GM21576 (cell line): Measurements from ENCODE around the gene OBI1.

Experiments used
- ATAC-seq: cut with Tn5 transposase; IDR thresholded peaks from one replicate; pipeline ENCODE4 v1.9.1; 2021; ENCODE audit warnings: mild to moderate bottlenecking, moderate library complexity; ENCODE audit not compliant: unreplicated experiment

OBI1 gene

DNA sequence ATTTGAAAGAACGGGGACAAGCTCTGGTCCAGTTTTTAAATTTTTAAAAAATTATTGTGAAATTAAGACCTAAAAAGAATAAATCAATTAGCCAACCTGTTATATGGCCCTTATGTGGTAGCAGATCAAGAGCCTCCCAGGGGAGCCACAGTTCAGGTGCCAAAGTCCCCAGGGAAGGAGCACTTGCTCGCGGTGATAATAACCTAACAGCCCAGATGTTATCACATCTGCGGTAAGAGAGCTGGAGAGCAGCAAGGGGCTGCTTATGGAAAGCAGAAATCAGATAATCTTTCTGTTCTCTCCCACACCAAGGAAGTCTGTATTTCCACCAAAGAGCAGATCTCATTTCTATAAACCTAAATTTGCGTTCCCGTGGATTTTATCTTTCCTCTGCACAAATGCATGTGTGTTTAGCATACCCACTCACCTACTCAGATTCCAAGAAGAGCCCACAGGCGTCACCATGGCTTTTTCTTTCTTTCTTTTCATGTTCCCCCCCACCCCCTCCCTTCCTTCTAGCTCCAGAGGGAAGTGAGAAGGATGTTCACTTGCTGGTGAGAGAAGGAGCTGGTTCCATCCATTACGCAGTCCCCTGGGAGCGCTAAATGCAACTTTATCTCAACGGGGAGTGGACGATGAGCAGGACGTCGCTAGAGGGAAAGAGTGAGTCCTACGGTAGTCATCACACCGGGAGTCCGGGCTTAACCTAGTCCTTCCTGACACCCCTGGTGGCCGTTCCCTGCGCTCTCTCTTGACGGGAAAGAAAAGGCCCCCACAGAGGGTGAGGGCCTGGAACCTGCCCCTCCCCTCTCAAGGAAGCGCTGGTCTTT, 54.0 kb downstream of the OBI1 start:
- no peak for ATAC-seq

DNA sequence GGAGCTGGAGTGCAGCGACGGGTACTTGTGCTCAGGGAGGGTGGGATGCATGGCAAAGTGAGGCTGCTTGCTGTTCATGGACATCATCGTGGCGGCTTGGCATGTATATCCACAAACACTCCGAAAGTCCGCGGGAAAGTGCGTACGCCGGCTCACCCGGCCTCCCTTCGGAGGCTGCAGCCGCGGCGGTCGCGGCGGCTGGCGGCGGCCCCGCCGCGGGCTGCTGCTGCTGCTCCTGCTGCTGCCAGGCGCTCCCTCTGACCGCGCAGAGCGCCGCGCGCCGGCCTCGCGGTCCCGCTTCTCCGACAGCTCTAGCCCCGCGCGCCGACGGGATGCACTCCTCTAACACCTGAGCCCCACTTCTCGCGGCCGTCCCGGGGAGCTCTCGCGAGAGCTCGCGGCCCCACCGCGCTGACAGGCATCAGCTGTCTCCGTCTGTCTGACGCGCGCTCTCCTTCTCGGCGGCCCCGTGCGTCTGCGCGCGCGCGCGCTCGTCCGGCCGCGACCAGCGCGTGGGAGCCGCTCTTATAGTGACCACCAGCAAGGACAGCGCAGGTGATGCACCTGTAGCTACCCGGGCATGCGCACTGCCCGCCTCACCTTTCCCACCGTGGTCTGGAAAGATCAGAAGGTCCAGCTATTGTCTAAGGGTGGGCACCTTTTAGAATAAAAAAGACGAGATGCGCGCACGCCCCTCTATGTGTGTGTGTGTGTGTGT, 55.6 kb downstream of the OBI1 start, which contains the start of gene POU4F1:
POU4F1 (minus strand) TSS at position 313 of the 718 bp plus-strand sequence; CDS start at position 87, 226 bp downstream.
- peak; percentile 76 for ATAC-seq

DNA sequence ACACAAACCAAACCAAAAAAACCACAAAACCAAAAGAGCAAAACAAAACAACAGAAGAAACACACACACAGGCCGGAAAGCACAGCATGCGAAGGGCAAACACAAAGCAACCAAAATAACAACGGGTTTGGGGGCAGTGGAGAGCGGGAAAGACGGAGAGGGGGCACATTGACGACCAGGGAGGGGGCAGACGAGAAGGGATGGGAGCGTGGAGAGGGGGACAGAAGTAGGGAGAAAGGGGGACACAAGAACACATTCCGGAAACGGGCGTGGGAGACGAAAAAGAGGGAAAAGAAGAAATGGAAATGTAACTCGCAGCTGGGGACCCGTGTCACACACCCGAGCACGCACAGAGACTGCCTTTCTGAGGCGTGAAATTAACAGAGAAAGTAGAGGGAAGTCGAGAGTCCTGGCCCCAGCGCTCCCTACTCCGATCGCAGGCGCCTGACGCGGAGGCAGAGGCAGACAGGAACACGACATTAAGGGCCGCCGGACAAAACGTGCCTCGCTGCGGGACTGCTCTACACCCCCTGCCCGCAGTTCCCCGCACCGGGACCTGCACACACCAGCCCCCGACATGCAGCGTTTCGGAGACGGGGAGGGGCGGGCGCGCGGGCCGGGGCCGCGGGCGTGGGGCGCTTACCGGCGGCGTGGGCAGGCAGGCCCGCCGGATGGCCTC, 56.3 kb downstream of the OBI1 start:
- peak; percentile 20 for ATAC-seq

DNA sequence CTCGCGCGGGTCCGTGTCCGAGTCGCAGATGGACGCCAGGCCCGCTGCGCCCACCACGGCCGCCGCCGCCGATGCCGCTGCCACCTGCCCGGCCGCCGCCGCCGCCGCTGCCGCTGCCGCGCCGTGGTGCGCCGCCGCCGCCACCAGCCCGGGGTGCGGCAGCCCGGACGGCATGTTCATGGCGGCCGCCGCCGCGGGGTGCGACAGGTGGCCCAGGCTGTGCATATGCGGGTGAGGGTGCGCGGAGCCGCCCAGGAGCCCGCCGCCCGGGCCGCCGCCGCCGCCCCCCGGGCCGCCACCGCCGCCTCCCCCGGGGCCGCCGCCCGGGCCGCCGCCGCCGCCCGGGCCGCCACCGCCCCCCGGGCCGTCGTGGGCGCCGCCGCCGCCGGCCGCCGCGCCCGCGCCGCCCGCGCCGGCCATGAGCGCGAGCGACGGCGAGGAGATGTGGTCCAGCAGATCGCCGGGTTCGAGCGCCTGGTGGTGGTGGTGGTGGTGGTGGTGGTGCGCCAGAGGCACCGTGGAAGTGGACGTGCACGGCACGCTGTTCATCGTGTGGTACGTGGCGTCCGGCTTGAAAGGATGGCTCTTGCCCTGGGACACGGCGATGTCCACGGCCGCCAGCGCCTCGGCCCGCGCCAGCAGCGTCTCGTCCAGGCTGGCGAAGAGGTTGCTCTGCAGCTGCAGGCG, 56.9 kb downstream of the OBI1 start:
- no peak for ATAC-seq

DNA sequence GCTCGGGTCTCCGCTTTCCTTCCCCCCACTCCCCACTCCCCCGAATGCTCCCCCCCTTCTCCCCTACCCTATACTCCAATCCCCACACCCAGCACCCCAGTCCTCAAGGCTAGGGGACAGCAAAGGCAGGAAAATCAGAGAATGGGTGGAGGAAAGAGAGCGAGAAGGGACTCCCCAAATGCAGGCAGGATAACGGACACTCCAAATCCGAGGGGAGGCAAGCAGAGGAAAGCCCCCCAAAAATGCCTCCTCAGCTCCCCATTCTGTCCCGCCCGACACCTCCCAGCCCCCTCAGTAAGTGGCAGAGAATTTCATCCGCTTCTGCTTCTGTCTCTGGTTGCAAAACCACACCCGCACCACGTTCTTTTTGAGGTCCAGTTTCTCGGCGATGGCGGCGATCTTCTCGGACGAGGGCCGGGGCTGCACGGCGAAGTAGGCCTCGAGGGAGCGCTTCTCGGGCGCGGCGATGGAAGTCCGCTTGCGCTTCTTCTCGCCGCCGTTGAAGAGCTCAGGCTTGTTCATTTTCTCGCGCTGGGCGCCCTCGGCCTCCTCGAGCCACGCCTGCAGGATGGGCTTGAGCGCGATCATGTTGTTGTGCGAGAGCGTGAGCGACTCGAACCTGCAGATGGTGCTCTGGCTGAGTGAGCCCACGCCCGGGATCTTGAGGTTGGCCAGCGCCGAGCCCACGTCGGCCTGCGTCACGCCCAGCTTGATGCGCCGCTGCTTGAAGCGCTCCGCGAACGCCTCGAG, 57.7 kb downstream of the OBI1 start:
- no peak for ATAC-seq

DNA sequence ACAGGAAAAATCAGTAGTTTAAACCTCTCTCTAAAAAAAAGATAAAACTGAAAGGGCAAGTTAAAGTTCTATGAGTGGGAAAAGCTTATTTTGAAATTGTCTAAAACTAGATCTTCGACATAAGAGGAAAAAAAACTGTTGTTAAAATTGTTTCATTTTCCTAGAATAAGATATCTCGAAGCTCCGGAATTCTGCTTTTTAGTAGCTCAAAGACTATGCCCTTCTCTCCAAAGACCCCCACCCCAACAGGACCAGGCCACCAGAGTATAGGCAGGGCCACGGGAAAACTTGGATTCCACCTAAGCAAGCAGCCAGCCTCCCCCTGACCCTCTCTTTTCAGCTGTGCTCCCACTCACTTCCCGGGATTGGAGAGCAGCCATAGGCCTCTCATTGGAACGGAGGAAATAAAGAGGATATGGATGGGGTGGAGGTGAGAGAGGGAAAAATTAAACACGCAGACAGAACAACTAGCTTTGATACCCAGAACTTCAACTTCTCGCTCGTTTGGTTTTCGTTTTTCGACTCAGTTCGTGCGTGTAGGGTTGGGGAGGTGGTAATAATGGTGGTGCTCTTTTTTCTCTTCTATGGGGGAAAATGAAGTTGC, 58.6 kb downstream of the OBI1 start:
- no peak for ATAC-seq

DNA sequence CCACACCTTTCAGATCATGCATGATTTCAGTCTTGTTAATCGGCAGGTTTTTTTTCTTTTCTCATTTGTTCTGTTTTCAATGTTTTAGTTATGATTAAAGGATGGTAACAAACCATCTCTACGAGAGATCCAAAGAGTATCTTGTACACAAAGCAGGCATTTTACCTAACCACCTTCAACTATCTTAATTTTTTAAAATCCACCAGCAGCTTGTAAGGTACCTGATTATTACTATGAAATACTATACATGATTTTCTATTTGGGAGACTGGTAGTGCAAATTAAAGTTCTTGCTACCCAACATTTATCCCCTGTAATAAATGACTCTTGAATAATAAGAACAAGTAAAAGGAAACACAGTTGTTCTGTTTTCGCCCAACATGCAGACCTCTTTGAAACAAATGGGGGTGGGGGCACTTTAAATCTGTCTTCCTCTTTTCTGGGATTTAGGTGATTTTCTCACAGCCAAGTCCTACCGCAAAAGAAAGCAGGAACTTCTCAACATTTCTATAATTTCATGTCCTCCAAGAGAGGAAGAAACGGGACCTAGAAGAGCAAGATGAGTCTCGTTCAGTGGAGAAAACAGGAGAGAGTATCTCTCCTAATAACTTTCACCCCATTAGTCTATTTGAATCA, 59.2 kb downstream of the OBI1 start:
- ATAC-seq = no peak

DNA sequence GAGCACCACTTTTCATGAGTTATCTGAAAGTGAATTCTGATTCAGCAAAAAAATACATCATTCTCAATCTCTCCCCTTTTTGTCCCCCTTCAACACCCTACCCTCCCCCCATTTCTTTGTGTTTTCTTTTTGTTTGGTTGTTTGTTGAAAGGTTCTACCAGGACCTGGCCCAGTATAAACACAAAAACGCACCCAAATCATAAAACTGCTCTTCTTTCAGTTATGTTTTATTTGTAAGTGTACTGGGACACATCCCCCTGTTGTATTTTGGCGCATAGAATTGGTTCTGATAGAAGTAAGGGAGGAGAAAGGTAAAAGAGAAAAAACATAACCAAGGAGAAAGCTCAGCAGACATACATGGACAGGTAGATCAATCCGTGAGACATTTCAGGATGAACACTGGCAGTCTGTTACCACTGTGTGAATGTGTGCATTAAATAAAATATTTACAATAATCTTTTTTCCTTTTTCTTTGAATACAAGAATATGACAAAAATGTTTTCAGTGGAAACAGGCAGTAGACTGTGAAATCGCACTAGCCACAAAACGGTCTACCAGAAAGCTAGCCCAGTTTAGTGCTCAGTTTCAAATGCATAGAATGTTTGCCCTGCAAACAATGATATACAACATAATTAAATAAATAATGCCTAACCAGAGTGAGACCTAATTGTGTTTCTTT, 59.9 kb downstream of the OBI1 start:
- no peak for ATAC-seq

DNA sequence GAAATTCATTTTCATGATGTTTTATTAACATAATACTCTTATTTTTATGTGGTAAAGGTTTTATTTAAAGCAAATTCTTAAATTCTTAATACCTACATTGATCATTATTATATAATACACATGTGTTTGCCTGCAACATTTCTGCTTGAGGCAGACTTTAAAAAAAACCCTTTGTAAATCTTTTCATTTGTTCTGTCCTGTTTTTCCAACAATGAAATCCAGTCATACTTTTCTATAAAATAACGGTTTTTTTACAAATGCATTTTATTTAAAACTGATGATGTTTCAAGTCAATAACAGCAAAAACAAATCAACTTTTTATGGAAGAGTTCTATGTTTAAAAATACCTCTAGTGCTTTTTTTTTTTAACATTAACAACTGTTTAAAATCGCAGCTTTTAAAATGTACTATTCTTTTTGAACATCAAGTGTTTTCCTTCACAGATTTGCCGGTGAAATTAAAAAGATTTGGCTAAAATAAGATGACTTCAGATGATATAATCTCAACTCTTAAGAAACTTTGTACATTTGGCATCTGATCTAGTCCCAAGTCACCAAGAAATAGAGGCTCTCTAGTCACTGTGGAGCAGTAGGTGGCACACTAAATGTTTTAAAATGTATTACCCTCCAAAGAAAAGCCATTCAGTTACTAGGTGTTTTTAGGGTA, 60.7 kb downstream of the OBI1 start:
- no peak for ATAC-seq

DNA sequence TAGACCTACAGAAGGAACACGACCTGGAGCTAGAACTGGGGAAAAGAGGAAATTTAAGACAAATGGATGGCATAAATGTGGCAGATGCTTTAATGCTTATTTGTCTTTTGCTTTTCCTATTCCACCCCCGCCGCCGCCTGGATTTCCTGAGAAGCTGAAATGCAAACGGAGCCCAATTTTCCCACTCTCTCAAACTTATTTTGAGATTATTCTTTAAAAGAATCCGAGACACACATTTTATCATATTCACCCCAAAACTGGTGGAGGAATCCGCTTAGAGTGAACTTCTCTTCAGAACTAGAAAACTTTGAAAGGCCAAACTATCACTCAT, 61.4 kb downstream of the OBI1 start:
- ATAC-seq = no peak

DNA sequence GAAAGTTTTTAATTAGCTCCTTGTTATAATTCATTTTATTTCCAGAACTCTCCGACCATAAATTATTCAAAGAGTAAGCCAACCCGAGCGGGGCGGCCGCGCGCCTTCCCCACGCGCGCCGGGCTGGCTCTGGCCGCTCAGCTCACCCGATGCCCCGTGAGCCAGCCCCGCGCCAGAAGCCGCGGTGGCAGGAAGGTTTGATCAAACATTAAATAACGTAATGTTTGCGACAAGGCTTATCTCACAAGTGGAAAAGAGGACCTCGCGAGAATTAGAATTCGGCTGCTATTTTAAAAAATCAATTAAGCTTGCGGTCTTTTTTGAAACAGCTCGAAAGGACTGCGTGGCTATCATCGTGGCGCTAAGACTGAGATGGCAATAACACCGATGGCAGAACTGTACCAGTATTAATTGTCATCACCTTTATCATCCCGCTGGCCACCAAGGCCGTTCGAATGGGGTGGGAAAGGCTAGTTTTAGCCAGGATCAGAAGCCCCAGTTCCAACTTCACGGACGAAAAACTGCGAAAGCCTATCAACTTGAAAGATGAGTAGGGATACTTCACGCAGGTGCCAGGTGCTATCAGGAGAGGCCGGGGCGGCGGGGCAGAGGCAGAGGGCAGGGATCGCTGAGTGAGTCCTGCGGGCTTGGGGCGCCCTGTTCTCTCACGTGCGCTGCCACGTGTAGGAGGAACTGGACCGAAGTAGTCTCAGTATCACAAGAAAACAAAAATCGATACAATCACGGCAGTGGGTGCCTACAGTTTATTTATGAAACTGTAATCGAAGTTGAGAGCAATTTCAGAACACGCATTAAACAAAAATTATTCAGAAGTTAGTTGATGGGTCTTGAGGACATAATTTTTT, 62.0 kb downstream of the OBI1 start:
- no peak for ATAC-seq

DNA sequence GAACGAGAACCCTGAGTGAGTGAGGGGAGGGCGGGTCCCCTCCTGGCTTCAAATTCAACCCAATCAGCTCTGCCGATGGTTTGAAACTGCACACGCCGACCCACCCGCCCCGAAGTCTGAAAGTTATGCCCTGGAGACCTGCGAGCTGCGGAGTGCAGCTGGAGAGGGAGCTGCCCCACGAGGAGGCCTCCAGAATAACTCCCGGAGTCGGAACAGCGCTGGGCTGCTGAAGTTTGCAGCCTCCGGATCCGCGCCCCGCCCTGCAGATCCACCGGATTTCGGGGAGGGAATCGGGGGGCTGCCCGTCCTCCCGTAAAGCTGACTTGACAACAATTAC, 62.6 kb downstream of the OBI1 start:
- ATAC-seq = no peak

DNA sequence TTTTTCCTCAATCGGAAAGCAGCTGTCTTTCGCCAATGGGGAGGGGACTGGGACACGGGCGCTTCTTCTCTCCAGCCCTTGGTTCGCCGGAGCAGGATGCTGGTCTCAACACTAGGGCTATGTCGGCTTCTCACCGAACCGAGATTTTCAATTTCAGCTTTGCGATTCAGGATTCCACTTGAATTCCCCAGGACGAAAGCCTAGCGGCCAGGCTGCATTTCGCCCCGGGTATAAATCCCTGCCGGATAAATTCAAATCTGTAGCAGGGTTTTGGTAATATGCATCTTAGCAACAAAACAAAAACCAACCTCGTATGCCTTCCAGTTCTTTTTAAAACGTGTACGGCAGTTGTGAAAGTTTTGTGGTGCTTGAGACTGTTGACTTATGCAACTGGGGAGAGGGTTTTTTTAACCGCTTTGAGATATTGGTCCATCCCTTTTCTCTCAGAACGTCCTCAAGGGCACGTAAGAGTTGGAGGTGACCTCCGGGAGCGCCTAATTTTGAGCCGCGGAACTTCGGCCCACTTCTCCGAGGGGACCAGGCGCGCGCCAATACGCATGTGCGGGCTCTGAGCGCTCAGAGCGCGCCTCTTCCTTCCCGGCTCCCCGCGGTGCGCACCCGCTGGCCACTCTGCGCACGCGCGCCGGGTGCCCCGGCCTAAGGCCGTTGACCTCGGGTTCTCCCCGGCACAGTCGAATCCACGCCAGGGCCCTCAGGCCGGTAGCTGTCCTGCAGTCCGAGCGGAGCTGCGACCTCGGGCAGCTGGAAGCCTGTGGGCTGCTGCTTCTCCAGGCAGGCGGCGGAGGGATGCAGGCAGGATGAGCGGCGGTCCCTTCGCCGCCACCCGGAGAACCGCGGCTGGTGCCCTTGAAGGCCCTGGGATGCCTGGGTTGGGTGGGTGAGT, 63.2 kb downstream of the OBI1 start:
- ATAC-seq = peak; percentile 49

DNA sequence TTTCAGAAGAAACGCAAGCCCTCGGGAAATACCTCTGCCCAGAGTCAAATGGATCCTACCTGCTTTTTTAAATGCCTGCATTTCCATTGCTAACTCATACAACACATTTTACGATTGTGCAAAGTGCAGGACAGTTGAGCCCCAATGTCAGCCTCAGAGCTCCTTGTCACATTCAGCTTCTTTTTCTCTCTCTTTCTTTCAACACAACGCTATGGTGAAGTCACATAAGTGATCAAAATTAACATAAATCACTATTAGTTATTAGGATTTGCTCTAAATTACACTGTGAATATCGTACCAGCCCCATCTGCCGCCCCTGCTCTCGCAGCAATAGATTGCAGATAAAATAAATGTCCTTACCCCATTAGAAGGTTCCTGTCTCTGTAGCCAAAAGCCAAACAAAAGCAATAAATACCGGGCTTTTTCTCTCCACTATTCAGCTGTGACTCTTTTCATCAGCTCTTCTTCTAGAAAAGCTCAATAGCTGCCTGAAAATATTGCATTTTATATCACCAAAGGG, 64.4 kb downstream of the OBI1 start:
- no peak for ATAC-seq

DNA sequence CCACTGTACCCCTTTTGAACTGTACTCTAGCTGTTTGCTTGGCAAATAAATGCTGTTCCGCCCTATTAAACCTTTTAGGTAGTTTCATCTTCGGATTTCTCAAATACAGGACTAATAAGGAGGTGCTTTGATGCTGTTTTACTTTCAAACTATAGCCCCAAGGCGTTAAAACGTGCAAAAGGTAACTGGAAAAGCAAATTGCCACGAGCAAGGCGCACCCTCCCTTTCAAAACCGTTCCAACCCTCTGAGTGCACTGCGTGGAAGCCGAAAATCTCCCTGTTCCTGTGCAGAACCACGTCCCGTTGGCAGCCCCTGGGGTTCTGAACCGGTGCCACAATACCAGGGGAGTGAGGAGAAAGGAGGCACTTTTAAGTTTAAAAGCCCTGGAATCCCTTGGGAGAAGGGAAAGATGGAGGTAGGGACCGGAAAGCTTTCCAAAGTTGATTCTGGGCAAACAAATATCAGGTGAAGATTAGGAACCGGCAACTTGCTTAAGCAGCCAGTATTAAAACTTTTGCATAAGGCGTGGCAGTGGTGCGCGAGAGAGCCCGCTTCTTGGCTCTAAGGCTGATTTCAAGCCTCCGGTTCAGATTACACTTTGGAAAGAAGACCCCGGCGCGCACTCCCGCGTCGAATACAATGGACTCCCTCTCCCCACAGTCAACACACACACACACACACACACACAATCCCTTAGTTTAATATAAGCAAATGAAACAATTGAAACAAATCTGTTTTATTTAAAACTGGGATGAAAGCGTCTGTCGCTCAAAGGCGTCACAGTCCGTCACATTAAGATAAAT, 65.1 kb downstream of the OBI1 start:
- no peak for ATAC-seq

DNA sequence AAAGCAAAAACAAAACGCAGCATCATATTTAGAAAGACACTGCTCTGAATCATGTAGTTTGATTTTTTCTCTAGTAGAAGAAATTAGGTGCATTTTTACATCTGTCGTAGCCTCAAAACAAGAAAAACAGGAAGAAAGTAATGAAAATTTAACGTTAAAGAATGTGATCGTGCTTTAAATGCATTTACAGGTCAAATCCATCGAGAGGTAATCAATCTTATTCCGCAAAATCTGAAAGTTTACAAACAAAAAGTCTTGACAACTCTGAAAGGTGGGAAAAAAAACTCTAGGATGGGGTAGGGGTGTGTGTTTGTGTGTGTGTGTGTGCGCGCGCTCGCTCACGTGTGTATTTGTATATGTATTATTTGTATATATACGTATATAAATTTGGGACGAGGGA, 65.8 kb downstream of the OBI1 start:
- no peak for ATAC-seq
